ENCODE results near the gene SBF1. TPM values are rescaled to one million over a fixed set of nuclear protein-coding genes. Genes with fewer than 3 reads are reported as not detected.

The SBF1 gene
- polyA plus RNA-seq, 1 donor (not counting 4 experiments of a cell fraction or from before 2014, with no cell fraction given), result 16.2 TPM

- Histone ChIP-seq H3K9me3 (ENCODE audit: control insufficient read depth, low read depth, low read length) (no peaks in the 10 kb centered on the region), H3K9ac (ENCODE audit: control insufficient read depth, extremely low read depth, insufficient read depth, low read length) (no peak overlapping the region), H3K27me3 (ENCODE audit: control insufficient read depth, extremely low read depth, insufficient read depth, low read length) (no peaks in the 10 kb centered on the region), H3K79me2 (ENCODE audit: control insufficient read depth, insufficient read depth, low read length) (peaks cover 8% of the 10 kb centered on the region), H3K36me3 (ENCODE audit: control insufficient read depth in 2 of 2, extremely low read depth in 1 of 2, insufficient read depth in 2 of 2, low read length in 2 of 2) (peaks cover 18 to 24% of the 10 kb centered on the region in 2 experiments), H3K4me2 (ENCODE audit: control insufficient read depth, extremely low read depth, insufficient read depth, low read depth, low read length) (no peak overlapping the region), H3K27ac (ENCODE audit: control insufficient read depth, insufficient read depth, low read length) (no peak overlapping the region), H3K9me1 (ENCODE audit: control insufficient read depth, extremely low read depth, insufficient read depth, low read length) (no peaks in the 10 kb centered on the region), H4K20me1 (ENCODE audit: control insufficient read depth, extremely low read depth, insufficient read depth, low read length) (no peaks in the 10 kb centered on the region), H3K4me3 (ENCODE audit: control insufficient read depth in 2 of 3, extremely low read depth in 1 of 3, insufficient read depth in 2 of 3, low read depth in 1 of 3, low read length in 3 of 3) (no peak overlapping the region), H2AFZ (ENCODE audit: control insufficient read depth, low read length) (no peak overlapping the region), H3K4me1 (ENCODE audit: control insufficient read depth, extremely low read depth, insufficient read depth, low read length) (no peaks in the 10 kb centered on the region)
- FAIRE-seq, result no peak
- dilution Hi-C loops (cut with MboI; ENCODE audit: extremely low pct_ligation_motif_present, low sequenced_read_pairs), result no loop called here
- TF ChIP-seq EZH2 (IDR thresholded peaks at IDR 0.05; ENCODE audit: low read length) (no peak), CTCF (optimal IDR thresholded peaks at IDR 0.05 in 1 of 3, IDR thresholded peaks at IDR 0.05 in 1 of 3, conservative IDR thresholded peaks at IDR 0.05 in 1 of 3; ENCODE audit: extremely low read depth in 1 of 3, insufficient read depth in 2 of 3, low read length in 3 of 3) (no peak)
- no peak for DNase-seq (ENCODE audit: low read depth, low spot score)
These were observed 71.1 kb downstream of the SBF1 start for GRCh38 chr22:50403701-50404101.

DNA sequence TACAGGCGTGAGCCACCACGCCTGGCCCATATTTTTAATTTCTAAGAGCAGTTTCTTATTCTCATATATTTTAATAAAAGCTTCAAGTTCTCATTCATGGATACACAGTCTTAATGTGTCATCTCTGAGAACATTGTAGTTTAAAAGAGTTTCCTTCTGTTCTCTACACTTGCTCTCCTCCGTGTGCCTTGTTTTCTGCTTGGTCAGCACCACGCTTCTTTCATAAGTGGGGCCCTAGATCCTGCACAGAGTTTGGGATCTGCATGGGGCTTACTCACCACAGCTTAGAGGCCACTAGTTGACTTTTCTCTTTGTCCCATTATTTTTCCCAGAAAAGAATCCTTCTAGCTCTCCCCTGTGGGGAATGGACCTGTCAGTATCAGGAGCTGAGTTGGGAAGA lies 72.9 kb downstream of the SBF1 start:
- DNase-seq (ENCODE audit: low read depth, low spot score), result no peak
- no peaks in the 10 kb centered on the region for H3K9me3 ChIP-seq (ENCODE audit: control insufficient read depth, low read depth, low read length)
- peaks cover 8% of the 10 kb centered on the region for H3K79me2 ChIP-seq (ENCODE audit: control insufficient read depth, insufficient read depth, low read length)
- no peaks in the 10 kb centered on the region for H4K20me1 ChIP-seq (ENCODE audit: control insufficient read depth, extremely low read depth, insufficient read depth, low read length)
- no peak overlapping the region for H3K4me2 ChIP-seq (ENCODE audit: control insufficient read depth, extremely low read depth, insufficient read depth, low read depth, low read length)
- no peak overlapping the region for H3K9ac ChIP-seq (ENCODE audit: control insufficient read depth, extremely low read depth, insufficient read depth, low read length)
- no peak overlapping the region for H2AFZ ChIP-seq (ENCODE audit: control insufficient read depth, low read length)
- H3K4me3 ChIP-seq (ENCODE audit: control insufficient read depth in 2 of 3, extremely low read depth in 1 of 3, insufficient read depth in 2 of 3, low read depth in 1 of 3, low read length in 3 of 3), result no peak overlapping the region
- FAIRE-seq, result no peak
- H3K36me3 ChIP-seq (ENCODE audit: control insufficient read depth in 2 of 2, extremely low read depth in 1 of 2, insufficient read depth in 2 of 2, low read length in 2 of 2), result peaks cover 13 to 17% of the 10 kb centered on the region in 2 experiments
- no peaks in the 10 kb centered on the region for H3K27me3 ChIP-seq (ENCODE audit: control insufficient read depth, extremely low read depth, insufficient read depth, low read length)
- no peaks in the 10 kb centered on the region for H3K9me1 ChIP-seq (ENCODE audit: control insufficient read depth, extremely low read depth, insufficient read depth, low read length)
- H3K4me1 ChIP-seq (ENCODE audit: control insufficient read depth, extremely low read depth, insufficient read depth, low read length), result no peaks in the 10 kb centered on the region
- no peak overlapping the region for H3K27ac ChIP-seq (ENCODE audit: control insufficient read depth, insufficient read depth, low read length)
- no peak for TF ChIP-seq CTCF (optimal IDR thresholded peaks at IDR 0.05 in 1 of 3, IDR thresholded peaks at IDR 0.05 in 1 of 3, conservative IDR thresholded peaks at IDR 0.05 in 1 of 3; ENCODE audit: extremely low read depth in 1 of 3, insufficient read depth in 2 of 3, low read length in 3 of 3)
- TF ChIP-seq EZH2 (IDR thresholded peaks at IDR 0.05; ENCODE audit: low read length), result no peak
- dilution Hi-C loops (cut with MboI; ENCODE audit: extremely low pct_ligation_motif_present, low sequenced_read_pairs), result no loop called here

Measured in keratinocyte (primary cell).